CD4-positive, alpha-beta T cell treated with Interleukin-15 for 1 hour (primary cell): ENCODE data around the gene KRTAP27-1.

Source experiments
- DNase-seq: peaks from one replicate; pipeline ENCODE4 v3.0.0-alpha.2; 2020

The KRTAP27-1 gene

DNA sequence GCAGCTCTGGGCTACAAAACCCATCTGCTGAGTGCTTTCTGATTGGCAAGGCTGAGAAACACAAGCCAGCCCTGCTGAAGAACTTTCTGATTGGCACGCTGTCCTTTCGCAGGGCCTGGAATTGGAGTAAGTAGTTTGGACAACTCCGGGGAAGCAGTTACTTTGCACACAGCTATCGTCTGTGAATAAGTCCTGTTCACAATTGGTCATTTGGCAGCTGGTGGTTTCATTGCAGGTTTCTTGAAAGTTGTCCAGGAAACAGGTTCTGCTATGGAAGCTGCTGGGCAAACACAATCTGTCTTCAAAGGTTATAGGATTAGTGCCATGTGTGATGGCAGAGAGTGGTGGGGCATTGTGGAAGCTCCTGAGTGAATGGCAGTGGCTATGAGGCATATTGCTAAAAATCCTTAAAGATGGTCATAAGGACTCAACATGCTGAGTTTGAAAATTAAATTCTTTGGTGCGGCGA lies at the start of gene KRTAP27-1:
TSS of gene KRTAP27-1 (minus strand) at position 419 of the 469 bp plus-strand sequence. CDS start at position 393, 26 bp downstream.
- no peak for DNase-seq

DNA sequence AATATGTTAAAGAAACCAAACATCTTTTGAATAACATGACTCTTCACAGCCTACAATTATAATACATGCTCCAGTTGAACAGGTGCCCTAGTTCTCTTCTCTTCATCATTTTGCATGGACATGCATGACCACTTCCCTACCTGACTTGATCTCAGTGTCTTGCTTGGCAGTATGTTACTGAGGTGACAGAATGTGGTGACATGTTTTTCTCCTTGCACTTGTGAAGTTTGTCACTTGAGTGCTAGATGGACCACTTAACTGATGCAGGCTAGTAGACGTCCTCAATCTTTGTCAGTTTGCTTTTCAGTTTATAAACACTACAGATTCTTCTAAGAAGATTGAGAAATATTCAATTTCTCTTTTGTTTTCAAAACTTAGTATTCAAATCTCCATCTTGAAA lies 44.7 kb upstream of the KRTAP27-1 start:
- DNase-seq, result no peak

GRCh38 chr21:30372139-30372770 lies 34.8 kb upstream of the KRTAP27-1 start, which contains the start of gene KRTAP13-2:
Gene KRTAP13-2 (minus strand): TSS chr21:30372271. CDS start chr21:30372213, 58 bp downstream.
- DNase-seq, result no peak

- no peak for DNase-seq
Observed at GRCh38 chr21:30355906-30356305, 18.4 kb upstream of the KRTAP27-1 start.

DNA sequence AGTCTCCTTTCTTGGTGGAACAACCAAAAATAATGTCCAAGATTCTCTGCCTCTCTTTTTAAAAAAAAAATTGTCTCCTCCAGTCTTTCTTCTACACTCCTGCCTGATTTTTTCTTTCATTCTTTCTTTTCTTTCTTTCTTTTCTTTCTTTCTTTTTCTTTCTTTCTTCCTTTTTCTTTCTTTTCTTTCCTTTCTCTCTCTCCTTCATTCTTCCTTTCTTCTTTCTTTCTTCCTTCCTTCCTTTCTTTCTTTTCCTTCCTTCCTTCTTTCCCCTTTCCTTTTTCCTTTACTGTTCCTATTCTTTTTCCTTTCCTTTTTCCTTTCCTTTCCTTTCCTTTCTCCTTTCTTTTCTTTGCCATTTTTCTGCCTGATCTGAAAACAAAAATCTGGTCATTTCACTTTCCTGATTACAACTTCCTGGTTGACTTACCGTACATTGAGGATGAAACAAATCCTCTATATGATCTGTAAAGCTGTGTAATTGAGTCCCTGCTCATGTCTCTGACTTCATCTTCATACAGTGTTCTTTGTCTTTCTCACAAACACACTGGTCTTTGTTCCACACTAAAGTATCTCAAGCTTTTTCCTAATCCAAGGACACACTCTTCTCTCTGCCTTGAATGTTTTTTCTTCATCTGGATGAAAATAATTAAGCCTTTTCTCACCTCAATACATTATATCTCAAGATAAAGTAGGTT lies 17.0 kb upstream of the KRTAP27-1 start:
- no peak for DNase-seq

GRCh38 chr21:30351534-30351933 lies 14.0 kb upstream of the KRTAP27-1 start:
- DNase-seq, result no peak

- no peak for DNase-seq
Observed at GRCh38 chr21:30349572-30349971, 12.1 kb upstream of the KRTAP27-1 start.

GRCh38 chr21:30348506-30348905 lies 11.0 kb upstream of the KRTAP27-1 start, which contains the start of gene KRTAP23-1:
Gene KRTAP23-1 (minus strand): TSS chr21:30348606. CDS start chr21:30348606, 0 bp downstream.
- DNase-seq, result no peak

GRCh38 chr21:30345014-30345413 lies 7.5 kb upstream of the KRTAP27-1 start:
- no peak for DNase-seq

DNA sequence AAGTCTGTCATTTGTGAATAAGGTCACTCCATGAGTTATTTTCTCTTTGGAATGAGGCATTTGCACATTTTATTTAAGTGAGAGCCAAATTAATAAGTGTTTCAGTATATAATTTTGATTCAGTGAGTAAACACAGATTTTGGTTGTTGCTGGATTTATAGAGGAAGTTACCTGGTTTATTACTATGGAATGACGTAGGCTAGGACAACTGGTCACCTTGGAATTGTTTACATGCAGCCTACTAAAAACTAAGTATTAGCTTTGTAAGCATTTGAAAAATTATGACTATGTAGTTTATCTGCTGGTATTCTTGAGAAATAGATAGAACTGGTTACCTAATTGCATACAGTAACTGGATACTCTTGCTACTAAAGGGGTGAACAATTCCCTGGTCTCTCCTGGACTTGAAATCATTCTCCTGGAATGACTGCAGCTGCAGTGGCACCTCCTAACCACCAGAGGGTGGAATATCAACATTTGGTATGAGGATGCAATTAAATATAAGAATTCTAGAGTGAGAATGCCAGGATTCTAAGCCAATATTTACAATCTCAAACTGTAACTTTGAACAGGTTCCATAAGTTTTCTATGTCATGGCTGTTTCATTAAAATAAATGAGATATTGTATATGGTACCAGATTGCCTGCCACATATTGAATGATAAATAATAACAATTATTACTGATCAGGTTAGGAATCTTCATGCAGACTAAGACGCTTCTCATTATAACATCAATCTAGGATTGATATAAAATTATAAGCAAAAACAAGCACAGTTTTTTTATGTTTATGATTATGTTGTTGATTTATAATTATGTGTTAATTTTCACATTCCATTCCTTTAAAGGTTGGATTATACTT lies 3.5 kb upstream of the KRTAP27-1 start:
- DNase-seq, result no peak

- no peak for DNase-seq
Observed at GRCh38 chr21:30338717-30339116, 1.2 kb upstream of the KRTAP27-1 start.

- no peak for DNase-seq
Observed at GRCh38 chr21:30337772-30338171, 278 bp upstream of the KRTAP27-1 start.

- DNase-seq, result no peak
Observed at GRCh38 chr21:30336596-30336995, 898 bp downstream of the KRTAP27-1 start.

- DNase-seq, result no peak
Observed at GRCh38 chr21:30333736-30334135, 3.8 kb downstream of the KRTAP27-1 start.

- no peak for DNase-seq
Observed at GRCh38 chr21:30332681-30333080, 4.8 kb downstream of the KRTAP27-1 start.

- DNase-seq, result no peak
Observed at GRCh38 chr21:30329203-30329875, 8.2 kb downstream of the KRTAP27-1 start.

GRCh38 chr21:30326390-30326789 lies 11.1 kb downstream of the KRTAP27-1 start:
- no peak for DNase-seq

DNA sequence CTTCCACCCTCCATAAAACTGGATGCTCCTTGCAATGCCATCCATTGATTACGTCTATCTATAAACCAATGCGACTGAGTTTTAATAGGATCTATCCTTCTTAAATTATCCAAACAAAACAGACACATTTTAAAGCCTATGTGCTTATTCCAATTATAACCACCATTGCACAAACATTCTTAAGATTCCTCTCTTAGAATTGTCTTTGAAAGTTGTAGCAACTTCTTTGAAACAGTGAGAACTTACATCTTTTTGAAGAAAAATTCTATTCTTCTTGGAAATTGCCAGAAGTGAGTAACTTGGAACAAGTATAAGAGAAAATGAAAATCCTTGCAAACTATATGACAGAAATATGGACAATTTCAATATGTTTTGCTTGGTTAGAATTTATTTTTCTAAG lies 17.3 kb downstream of the KRTAP27-1 start, which contains the start of gene KRTAP26-1:
TSS of gene KRTAP26-1 (minus strand) at position 101 of the 400 bp plus-strand sequence. CDS start 280 bp downstream, outside the sequence.
- no peak for DNase-seq

- DNase-seq, result no peak
Observed at GRCh38 chr21:30315701-30316100, 21.8 kb downstream of the KRTAP27-1 start.

GRCh38 chr21:30306884-30307283 lies 30.6 kb downstream of the KRTAP27-1 start:
- DNase-seq, result no peak

- no peak for DNase-seq
Observed at GRCh38 chr21:30305136-30305535, 32.4 kb downstream of the KRTAP27-1 start.

DNA sequence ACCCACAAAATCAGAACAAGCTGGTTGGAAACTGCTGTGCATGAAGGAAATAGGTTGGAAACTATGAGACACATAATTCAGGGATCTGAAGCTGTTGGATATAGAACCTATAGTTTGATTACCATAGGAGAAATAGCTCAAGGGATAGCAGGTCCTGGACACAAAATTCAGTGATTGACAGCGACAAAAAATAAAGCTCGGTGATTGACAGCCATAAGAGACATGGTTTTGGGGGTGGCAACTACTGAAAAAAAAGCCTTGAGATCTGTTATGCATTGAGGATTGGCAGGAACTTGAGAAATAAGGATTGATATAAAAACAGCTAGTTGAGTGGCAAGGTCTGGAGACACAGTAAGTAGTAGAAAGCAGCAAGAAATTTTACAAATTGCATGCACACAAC lies 48.3 kb downstream of the KRTAP27-1 start, which contains the start of gene KRTAP25-1:
TSS of gene KRTAP25-1 (minus strand) at position 300 of the 400 bp plus-strand sequence. CDS start at position 276, 24 bp downstream.
- no peak for DNase-seq
